ENCODE results near the gene ANKS1B. TPM values are rescaled to one million over a fixed set of nuclear protein-coding genes. Genes with fewer than 3 reads are reported as not detected.

ANKS1B gene
- total and polyA plus RNA-seq, 10 of the 15 experiments (the other 5 are each of a cell fraction or from before 2014, with no cell fraction given) = 0.16 to 1.3 (median 0.82) TPM; not detected in 7

GRCh38 chr12:99915251-99916082 is 69.3 kb downstream of the ANKS1B start:
- Histone ChIP-seq H2AFZ (ENCODE audit: control insufficient read depth, low read depth, low read length) (no peak overlapping the region), H3K36me3 (ENCODE audit: control insufficient read depth in 2 of 2, insufficient read depth in 2 of 2, low read length in 1 of 2) (no peaks in the 10 kb centered on the region), H3K27ac (ENCODE audit: control insufficient read depth, insufficient read depth) (no peak overlapping the region), H3K4me1 (ENCODE audit: control insufficient read depth, insufficient read depth, low read length) (no peaks in the 10 kb centered on the region), H3K79me2 (ENCODE audit: control insufficient read depth, insufficient read depth, low read length) (no peaks in the 10 kb centered on the region), H4K20me1 (ENCODE audit: control insufficient read depth, insufficient read depth) (no peaks in the 10 kb centered on the region), H3K9me3 (replicated peaks; ENCODE audit: control insufficient read depth, insufficient read depth, low read length) (no peaks in the 10 kb centered on the region), H3K4me3 (no peak overlapping the region), H3K27me3 (replicated peaks in 1 of 2; ENCODE audit: control insufficient read depth in 2 of 2, insufficient read depth in 2 of 2, low read length in 1 of 2) (no peaks in the 10 kb centered on the region), H3K4me2 (ENCODE audit: control insufficient read depth, insufficient read depth) (no peak overlapping the region), H3K9ac (ENCODE audit: control insufficient read depth, insufficient read depth, low read length) (no peak overlapping the region)
- DNase-seq (ENCODE audit: low read depth, low spot score) (no peak), ATAC-seq (no peak), FAIRE-seq (no peak)
- no TSS peak for BruUV-seq (replicated peaks)
- in situ Hi-C loops (cut with MboI) (no loop called here), intact Hi-C loops (cut with micrococcal nuclease; ENCODE audit: unreplicated experiment) (no loop called here)
- POLR2A ChIA-PET = no interaction called here
- RAD21 ChIA-PET (ENCODE audit: unreplicated experiment) = interaction anchor here (0.6 kb wide), 1 partner anchor 13 kb away, joined by 3 read pairs; no protein-coding TSS in a partner anchor
- CTCF ChIA-PET = interaction anchor here (0.7 kb wide), 1 partner anchor 399 kb away, joined by 5 read pairs; no protein-coding TSS in a partner anchor
- WGBS (ENCODE audit: insufficient coverage, insufficient replicate concordance, low lambda C conversion rate, missing lambda C conversion rate) = 55% methylated on average over 6 of the region's 6 CpGs
- SMC1A ChIA-PET (ENCODE audit: uncharacterized antibody, unreplicated experiment) = interaction anchor here (0.6 kb wide), 1 partner anchor 410 kb away, joined by 3 read pairs; no protein-coding TSS in a partner anchor
- no peak for TF ChIP-seq ASH2L (IDR thresholded peaks at IDR 0.05; ENCODE audit: borderline replicate concordance, low read depth)
- TF ChIP-seq SKIL (IDR thresholded peaks at IDR 0.05; ENCODE audit: low read depth, poor library complexity, severe bottlenecking) = no peak
- no peak for TF ChIP-seq NFIC (IDR thresholded peaks at IDR 0.05; ENCODE audit: low read depth, low read length)
- no peak for TF ChIP-seq REST (IDR thresholded peaks at IDR 0.05; ENCODE audit: low read depth, low read length)
- no peak for TF ChIP-seq EP300 (IDR thresholded peaks at IDR 0.05; ENCODE audit: borderline replicate concordance in 1 of 2, control insufficient read depth in 1 of 2, low read depth in 2 of 2, low read length in 2 of 2)
- TF ChIP-seq FOXK2 (IDR thresholded peaks at IDR 0.05) = no peak
- no peak for TF ChIP-seq E2F4 (IDR thresholded peaks at IDR 0.05; ENCODE audit: low read depth, low read length)
- no peak for TF ChIP-seq PBX3 (IDR thresholded peaks at IDR 0.05; ENCODE audit: insufficient replicate concordance, low read depth, low read length)
